Esophagus muscularis mucosa (tissue), 4 donors: Measurements from ENCODE around the gene PMF1. TPM values are rescaled to one million over a fixed set of nuclear protein-coding genes. Genes with fewer than 3 reads are reported as not detected.

Experiments
- DNase-seq: peaks from one replicate; pipeline ENCODE4 v3.0.0-alpha.2; 2017; ENCODE audit errors: extremely low spot score
- H3K27ac ChIP-seq, 4 donors: fragments of 200-600 bp; sonication (generic); replicated peaks in 1 of 4; 1 replicate in 3 of 4; 2 replicates in 1 of 4; pipeline ENCODE4 v1.5.1; 2016 to 2019; ENCODE audit warnings: mild to moderate bottlenecking in 1 of 4
- H3K27me3 ChIP-seq, 4 donors: fragments of 200-600 bp; sonication (generic); one replicate each; pipeline versions ENCODE4 v1.5.1 to v1.6.0; 2016 to 2019
- H3K36me3 ChIP-seq, 4 donors: fragments of 200-600 bp; sonication (generic); one replicate each; pipeline ENCODE4 v1.5.1; 2016 to 2019
- H3K4me1 ChIP-seq, 4 donors: fragments of 200-600 bp; sonication (generic); one replicate each; pipeline ENCODE4 v1.5.1; 2016 to 2019
- H3K4me3 ChIP-seq, 4 donors: fragments of 200-600 bp; sonication (generic); 1 replicate in 2 of 4; 2 replicates in 2 of 4; pipeline ENCODE4 v1.5.1; 2016 to 2019; ENCODE audit warnings: mild to moderate bottlenecking in 4 of 4, moderate library complexity in 1 of 4
- H3K9me3 ChIP-seq, 4 donors: fragments of 200-600 bp; sonication (generic); 1 replicate in 3 of 4; 2 replicates in 1 of 4; pipeline ENCODE4 v1.5.1; 2016 to 2019
- CTCF ChIP-seq, 3 experiments: fragments of 200-600 bp in 2 of 3; fragments of 450-650 bp in 1 of 3; sonication (generic) in 2 of 3; IDR thresholded peaks; one replicate each; pipeline ENCODE4 v1.5.1; 2017 to 2019; ENCODE audit warnings: antibody characterized with exemption in 3 of 3, mild to moderate bottlenecking in 2 of 3, moderate library complexity in 1 of 3
- EP300 ChIP-seq: sonication (generic); formaldehyde crosslinking; IDR thresholded peaks from one replicate; pipeline ENCODE4 v1.6.1; 2017; ENCODE audit warnings: antibody characterized with exemption
- POLR2A ChIP-seq: fragments of 450-650 bp; IDR thresholded peaks from one replicate; pipeline ENCODE4 v1.6.1; 2017; ENCODE audit warnings: antibody characterized with exemption, moderate library complexity, mild to moderate bottlenecking, low read depth
- POLR2AphosphoS5 ChIP-seq, 2 donors: sonication (generic); formaldehyde crosslinking; IDR thresholded peaks; one replicate each; pipeline ENCODE4 v1.6.1; 2017; ENCODE audit warnings: antibody characterized with exemption in 2 of 2
- WGBS: methylation state at CpG from one replicate; pipeline ENCODE4 v1.1.5; 2018; 5-methylcytosine and 5-hydroxymethylcytosine counted together
- intact Hi-C: fragments of 100-400 bp; cut with DNase I; formaldehyde crosslinking; loops from one replicate; pipeline ENCODE4 v1.15.1; 2023
- total RNA-seq, 4 donors: library from RNA; depleted of rRNA; stranded (reverse); fragments of >200 nt; gene quantifications; one replicate each; pipeline versions ENCODE4 v1.1.0 to v1.2.1, GENCODE V29; 2016

The PMF1 gene
- total RNA-seq, 4 donors from 2014 or later = 45.0 to 60.4 (median 50.2) TPM

- intact Hi-C loops = no loop called here
- Histone ChIP-seq H3K4me3 (peak within 1 kb of the TSS; percentile 85 to 95 (median 93)), H3K9me3 (no peaks in the 10 kb centered on the region), H3K36me3 (peaks cover 7 to 36% (median 20%) of the 10 kb centered on the region in 4 donors), H3K4me1 (peaks cover 26 to 39% (median 34%) of the 10 kb centered on the region in 4 donors), H3K27me3 (no peaks in the 10 kb centered on the region), H3K27ac (peak within 1 kb of the TSS; percentile 88 to 93 (median 90))
- peak; percentile 93 to 94 for TF ChIP-seq POLR2AphosphoS5 (IDR thresholded peaks at IDR 0.05)
- TF ChIP-seq CTCF (IDR thresholded peaks at IDR 0.05) = peak in 1 of 3 experiments; percentile 39
- TF ChIP-seq POLR2A = peak; percentile 80
- TF ChIP-seq EP300 = no peak
- peak; percentile 98 for DNase-seq
- 1% methylated on average over 33 of the region's 50 CpGs for WGBS
These were observed 69.8 kb downstream of the PMF1 start, which contains the start of gene SMG5 for GRCh38 chr1:156282479-156283222. SMG5 (minus strand) TSS chr1:156282825; CDS start chr1:156282680, 145 bp downstream.

DNA sequence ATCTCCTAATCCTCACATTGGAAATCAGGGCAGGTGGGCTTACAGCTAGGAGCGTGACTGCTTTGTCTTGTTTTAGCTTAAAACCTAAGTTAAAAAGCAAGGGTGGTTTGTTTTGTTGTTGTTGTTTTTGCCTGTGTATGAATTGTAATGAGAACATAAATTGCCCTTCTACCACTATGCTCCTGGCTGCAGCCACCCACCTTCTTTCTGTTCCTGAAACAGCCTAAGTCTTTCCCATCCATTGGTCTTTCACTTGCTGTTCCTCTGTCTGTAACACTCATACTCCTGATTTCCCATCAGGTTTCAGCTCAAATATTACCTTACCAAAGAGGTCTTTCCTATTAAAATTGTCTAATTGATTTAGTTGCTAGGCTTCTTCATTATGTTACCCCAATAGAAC, 70.7 kb downstream of the PMF1 start:
- 100% methylated on average over 1 of the region's 1 CpG for WGBS
- H3K27ac ChIP-seq = peak overlapping the region in 3 of 4 donors; percentile 88 to 93 (median 90)
- TF ChIP-seq CTCF (IDR thresholded peaks at IDR 0.05) = no peak
- TF ChIP-seq POLR2AphosphoS5 (IDR thresholded peaks at IDR 0.05) = no peak
- TF ChIP-seq POLR2A = no peak
- TF ChIP-seq EP300 = no peak

GRCh38 chr1:156284112-156284511, 71.3 kb downstream of the PMF1 start, which contains the start of gene TMEM79:
TMEM79 (plus strand) TSS chr1:156284325; CDS start chr1:156285227, 902 bp downstream.
- no peak for DNase-seq
- Histone ChIP-seq H3K4me1 (peaks cover 26 to 39% (median 34%) of the 10 kb centered on the region in 4 donors), H3K9me3 (no peaks in the 10 kb centered on the region), H3K36me3 (peaks cover 2 to 31% (median 9%) of the 10 kb centered on the region in 4 donors), H3K27me3 (no peaks in the 10 kb centered on the region), H3K27ac (peak within 1 kb of the TSS; percentile 88 to 93 (median 90)), H3K4me3 (peak within 1 kb of the TSS; percentile 85 to 95 (median 93))
- intact Hi-C loops = no loop called here
- 98% methylated on average over 7 of the region's 7 CpGs for WGBS
- TF ChIP-seq EP300 (no peak), POLR2A (no peak), POLR2AphosphoS5 (IDR thresholded peaks at IDR 0.05) (no peak), CTCF (IDR thresholded peaks at IDR 0.05) (no peak)

More for the DNA sequence above, 70.7 kb downstream of the PMF1 start:
- peaks cover 26 to 39% (median 34%) of the 10 kb centered on the region in 4 donors for H3K4me1 ChIP-seq
- H3K4me3 ChIP-seq = peak overlapping the region; percentile 85 to 95 (median 93)
- peaks cover 2 to 32% (median 12%) of the 10 kb centered on the region in 4 donors for H3K36me3 ChIP-seq
- no peak for DNase-seq
- H3K27me3 ChIP-seq = no peaks in the 10 kb centered on the region
- intact Hi-C loops = no loop called here
- no peaks in the 10 kb centered on the region for H3K9me3 ChIP-seq

- TF ChIP-seq POLR2AphosphoS5 (IDR thresholded peaks at IDR 0.05) (no peak), EP300 (no peak), POLR2A (no peak), CTCF (IDR thresholded peaks at IDR 0.05) (no peak)
- Histone ChIP-seq H3K4me1 (peaks cover 26 to 39% (median 34%) of the 10 kb centered on the region in 4 donors), H3K27ac (no peak overlapping the region), H3K27me3 (no peaks in the 10 kb centered on the region), H3K4me3 (no peak overlapping the region), H3K36me3 (peaks cover 0 to 35% (median 9%) of the 10 kb centered on the region in 4 donors), H3K9me3 (no peaks in the 10 kb centered on the region)
- 87% methylated on average over 4 of the region's 4 CpGs for WGBS
- intact Hi-C loops = no loop called here
- no peak for DNase-seq
These were observed 72.0 kb downstream of the PMF1 start for GRCh38 chr1:156284757-156285156.
